IPS-18a (cell line): ENCODE data around the gene RREB1.

Source experiments
- H3K27ac ChIP-seq: one replicate; pipeline ENCODE4 v1.5.1; 2013; ENCODE audit warnings: low read length
- H3K27me3 ChIP-seq: one replicate; pipeline ENCODE4 v1.6.1; 2013; ENCODE audit warnings: mild to moderate bottlenecking, low read length; ENCODE audit not compliant: control insufficient read depth, insufficient read depth
- H3K36me3 ChIP-seq: one replicate; pipeline ENCODE4 v1.6.1; 2013; ENCODE audit warnings: low read depth, low read length; ENCODE audit not compliant: control insufficient read depth
- H3K4me1 ChIP-seq: one replicate; pipeline ENCODE4 v1.6.1; 2013; ENCODE audit warnings: low read depth, low read length; ENCODE audit not compliant: control insufficient read depth
- H3K4me3 ChIP-seq: one replicate; pipeline ENCODE4 v1.5.1; 2013; ENCODE audit warnings: low read length
- H3K9ac ChIP-seq: one replicate; pipeline ENCODE4 v1.6.1; 2013; ENCODE audit warnings: mild to moderate bottlenecking, low read length, moderate library complexity
- H3K9me3 ChIP-seq: one replicate; pipeline ENCODE4 v1.6.1; 2013; ENCODE audit warnings: low read depth, low read length; ENCODE audit not compliant: control insufficient read depth

RREB1 gene, protein sequence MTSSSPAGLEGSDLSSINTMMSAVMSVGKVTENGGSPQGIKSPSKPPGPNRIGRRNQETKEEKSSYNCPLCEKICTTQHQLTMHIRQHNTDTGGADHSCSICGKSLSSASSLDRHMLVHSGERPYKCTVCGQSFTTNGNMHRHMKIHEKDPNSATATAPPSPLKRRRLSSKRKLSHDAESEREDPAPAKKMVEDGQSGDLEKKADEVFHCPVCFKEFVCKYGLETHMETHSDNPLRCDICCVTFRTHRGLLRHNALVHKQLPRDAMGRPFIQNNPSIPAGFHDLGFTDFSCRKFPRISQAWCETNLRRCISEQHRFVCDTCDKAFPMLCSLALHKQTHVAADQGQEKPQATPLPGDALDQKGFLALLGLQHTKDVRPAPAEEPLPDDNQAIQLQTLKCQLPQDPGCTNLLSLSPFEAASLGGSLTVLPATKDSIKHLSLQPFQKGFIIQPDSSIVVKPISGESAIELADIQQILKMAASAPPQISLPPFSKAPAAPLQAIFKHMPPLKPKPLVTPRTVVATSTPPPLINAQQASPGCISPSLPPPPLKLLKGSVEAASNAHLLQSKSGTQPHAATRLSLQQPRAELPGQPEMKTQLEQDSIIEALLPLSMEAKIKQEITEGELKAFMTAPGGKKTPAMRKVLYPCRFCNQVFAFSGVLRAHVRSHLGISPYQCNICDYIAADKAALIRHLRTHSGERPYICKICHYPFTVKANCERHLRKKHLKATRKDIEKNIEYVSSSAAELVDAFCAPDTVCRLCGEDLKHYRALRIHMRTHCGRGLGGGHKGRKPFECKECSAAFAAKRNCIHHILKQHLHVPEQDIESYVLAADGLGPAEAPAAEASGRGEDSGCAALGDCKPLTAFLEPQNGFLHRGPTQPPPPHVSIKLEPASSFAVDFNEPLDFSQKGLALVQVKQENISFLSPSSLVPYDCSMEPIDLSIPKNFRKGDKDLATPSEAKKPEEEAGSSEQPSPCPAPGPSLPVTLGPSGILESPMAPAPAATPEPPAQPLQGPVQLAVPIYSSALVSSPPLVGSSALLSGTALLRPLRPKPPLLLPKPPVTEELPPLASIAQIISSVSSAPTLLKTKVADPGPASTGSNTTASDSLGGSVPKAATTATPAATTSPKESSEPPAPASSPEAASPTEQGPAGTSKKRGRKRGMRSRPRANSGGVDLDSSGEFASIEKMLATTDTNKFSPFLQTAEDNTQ (N-terminal part only)

GRCh38 chr6:7107578-7108195 is at the start of gene RREB1:
TSS of gene RREB1 (plus strand) at chr6:7107961. CDS start at chr6:7181912, 73,951 bp downstream.
- Histone ChIP-seq H3K36me3 (no peaks in the 10 kb centered on the region), H3K27ac (no peak within 1 kb of the TSS), H3K27me3 (peaks cover 54% of the 10 kb centered on the region), H3K9me3 (no peaks in the 10 kb centered on the region), H3K4me1 (peaks cover 23% of the 10 kb centered on the region), H3K9ac (peak within 1 kb of the TSS; percentile 82), H3K4me3 (peak within 1 kb of the TSS; percentile 96)

DNA sequence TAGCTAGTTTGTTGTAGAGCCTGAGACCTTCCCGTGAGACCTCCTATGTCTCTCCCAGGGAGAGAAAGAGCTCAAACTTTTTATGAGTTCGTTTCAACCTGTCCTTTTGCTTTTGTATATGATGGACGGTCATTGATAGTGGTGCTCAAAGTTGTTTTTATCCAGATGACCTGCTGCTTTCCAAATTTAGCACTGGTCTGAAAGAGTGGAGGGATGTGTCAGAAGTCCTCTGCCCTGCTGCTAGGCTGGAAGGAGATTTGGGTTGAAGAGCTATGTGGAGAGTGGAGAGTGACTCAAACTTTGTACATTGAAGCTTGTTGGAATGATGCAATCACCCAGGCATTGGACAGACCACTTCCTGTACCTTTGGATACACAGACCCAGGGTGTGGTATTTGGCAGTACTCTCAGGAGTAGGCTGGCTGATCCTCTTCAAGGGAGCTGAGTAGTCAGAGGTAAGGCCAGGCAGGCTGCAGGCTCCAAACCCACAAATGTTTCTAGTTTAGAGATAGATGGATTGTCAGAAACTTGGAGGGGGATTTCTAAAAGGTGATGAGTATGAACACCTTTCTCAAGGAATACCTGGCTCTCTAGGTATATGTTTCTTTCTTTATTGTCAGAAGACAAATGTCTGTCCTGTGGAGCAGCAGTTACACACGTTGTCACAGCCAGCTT is 49.4 kb upstream of the RREB1 start:
- H3K9ac ChIP-seq: no peak overlapping the region
- H3K36me3 ChIP-seq: no peaks in the 10 kb centered on the region
- no peak overlapping the region for H3K4me3 ChIP-seq
- no peaks in the 10 kb centered on the region for H3K4me1 ChIP-seq
- no peaks in the 10 kb centered on the region for H3K9me3 ChIP-seq
- no peak overlapping the region for H3K27ac ChIP-seq
- peaks cover 2% of the 10 kb centered on the region for H3K27me3 ChIP-seq

GRCh38 chr6:7060769-7061516 is 46.8 kb upstream of the RREB1 start:
- no peak overlapping the region for H3K9ac ChIP-seq
- no peak overlapping the region for H3K4me3 ChIP-seq
- no peaks in the 10 kb centered on the region for H3K27me3 ChIP-seq
- H3K36me3 ChIP-seq: no peaks in the 10 kb centered on the region
- no peaks in the 10 kb centered on the region for H3K4me1 ChIP-seq
- H3K9me3 ChIP-seq: no peaks in the 10 kb centered on the region
- no peak overlapping the region for H3K27ac ChIP-seq

- Histone ChIP-seq H3K27ac (no peak overlapping the region), H3K9ac (no peak overlapping the region), H3K4me3 (no peak overlapping the region), H3K27me3 (no peaks in the 10 kb centered on the region), H3K4me1 (no peaks in the 10 kb centered on the region), H3K36me3 (no peaks in the 10 kb centered on the region), H3K9me3 (no peaks in the 10 kb centered on the region)
These were observed 45.2 kb upstream of the RREB1 start for GRCh38 chr6:7062451-7063162.

- no peak overlapping the region for H3K27ac ChIP-seq
- no peaks in the 10 kb centered on the region for H3K36me3 ChIP-seq
- H3K4me1 ChIP-seq: no peaks in the 10 kb centered on the region
- H3K9me3 ChIP-seq: no peaks in the 10 kb centered on the region
- H3K4me3 ChIP-seq: no peak overlapping the region
- no peaks in the 10 kb centered on the region for H3K27me3 ChIP-seq
- H3K9ac ChIP-seq: no peak overlapping the region
These were observed 40.5 kb upstream of the RREB1 start for GRCh38 chr6:7067305-7067704.

- no peaks in the 10 kb centered on the region for H3K4me1 ChIP-seq
- no peaks in the 10 kb centered on the region for H3K36me3 ChIP-seq
- no peak overlapping the region for H3K4me3 ChIP-seq
- no peaks in the 10 kb centered on the region for H3K27me3 ChIP-seq
- no peaks in the 10 kb centered on the region for H3K9me3 ChIP-seq
- no peak overlapping the region for H3K9ac ChIP-seq
- H3K27ac ChIP-seq: no peak overlapping the region
These were observed 36.4 kb upstream of the RREB1 start for GRCh38 chr6:7071405-7071804.

GRCh38 chr6:7073082-7073820 is 34.5 kb upstream of the RREB1 start:
- H3K27ac ChIP-seq: no peak overlapping the region
- H3K36me3 ChIP-seq: no peaks in the 10 kb centered on the region
- H3K4me1 ChIP-seq: no peaks in the 10 kb centered on the region
- H3K9me3 ChIP-seq: no peaks in the 10 kb centered on the region
- H3K4me3 ChIP-seq: no peak overlapping the region
- H3K27me3 ChIP-seq: no peaks in the 10 kb centered on the region
- no peak overlapping the region for H3K9ac ChIP-seq

- Histone ChIP-seq H3K4me3 (no peak overlapping the region), H3K36me3 (no peaks in the 10 kb centered on the region), H3K27ac (no peak overlapping the region), H3K27me3 (no peaks in the 10 kb centered on the region), H3K4me1 (no peaks in the 10 kb centered on the region), H3K9ac (no peak overlapping the region), H3K9me3 (no peaks in the 10 kb centered on the region)
These were observed 33.8 kb upstream of the RREB1 start for GRCh38 chr6:7073821-7074525.

DNA sequence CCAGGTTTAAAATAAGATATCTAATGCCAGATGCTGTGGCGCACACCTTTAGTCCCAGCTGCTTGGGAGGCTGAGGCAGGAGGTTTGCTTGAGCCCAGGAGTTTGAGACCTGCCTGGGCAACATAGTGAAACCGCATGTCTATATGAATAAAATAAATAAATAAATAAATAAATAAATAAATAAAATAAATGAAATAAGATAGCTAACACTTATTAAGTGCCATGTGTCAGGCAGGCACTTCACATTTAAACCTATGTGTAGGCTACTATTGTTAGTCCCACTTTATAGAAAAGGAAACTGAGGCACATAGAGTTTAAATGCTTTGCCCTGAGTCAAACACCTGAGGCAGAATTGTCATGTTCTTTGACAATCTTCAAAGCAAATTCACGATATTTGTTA is 32.9 kb upstream of the RREB1 start:
- Histone ChIP-seq H3K4me3 (no peak overlapping the region), H3K27ac (no peak overlapping the region), H3K9ac (no peak overlapping the region), H3K4me1 (no peaks in the 10 kb centered on the region), H3K9me3 (no peaks in the 10 kb centered on the region), H3K27me3 (no peaks in the 10 kb centered on the region), H3K36me3 (no peaks in the 10 kb centered on the region)
